Measurements from ENCODE around the gene WDFY4.

WDFY4 gene

GRCh38 chr10:48813291-48813690 lies 128.6 kb downstream of the WDFY4 start:
- TF ChIP-seq CTCF (IDR thresholded peaks at IDR 0.05), result no peak

GRCh38 chr10:48813825-48814224 lies 129.2 kb downstream of the WDFY4 start:
- no peak for TF ChIP-seq CTCF (IDR thresholded peaks at IDR 0.05)

GRCh38 chr10:48814933-48815332 lies 130.3 kb downstream of the WDFY4 start:
- no peak for TF ChIP-seq CTCF (IDR thresholded peaks at IDR 0.05)

GRCh38 chr10:48817141-48817540 lies 132.5 kb downstream of the WDFY4 start:
- no peak for TF ChIP-seq CTCF (IDR thresholded peaks at IDR 0.05)

- TF ChIP-seq CTCF (IDR thresholded peaks at IDR 0.05), result no peak
These were observed 133.4 kb downstream of the WDFY4 start for GRCh38 chr10:48818081-48818480.

- TF ChIP-seq CTCF (IDR thresholded peaks at IDR 0.05), result no peak
These were observed 134.3 kb downstream of the WDFY4 start for GRCh38 chr10:48818861-48819520.

- TF ChIP-seq CTCF (IDR thresholded peaks at IDR 0.05), result no peak
These were observed 135.1 kb downstream of the WDFY4 start for GRCh38 chr10:48819783-48820182.

- no peak for TF ChIP-seq CTCF (IDR thresholded peaks at IDR 0.05)
These were observed 135.6 kb downstream of the WDFY4 start for GRCh38 chr10:48820231-48820630.

All from LNCAP (cell line).